ENCODE measurements around the gene GDF2. TPM values are rescaled to one million over a fixed set of nuclear protein-coding genes. Genes with fewer than 3 reads are reported as not detected.

Gene GDF2
- total RNA-seq, 1 donor from 2014 or later, result not detected

GRCh38 chr10:47334466-47335295, 12.4 kb downstream of the GDF2 start:
- no peak for DNase-seq

DNA sequence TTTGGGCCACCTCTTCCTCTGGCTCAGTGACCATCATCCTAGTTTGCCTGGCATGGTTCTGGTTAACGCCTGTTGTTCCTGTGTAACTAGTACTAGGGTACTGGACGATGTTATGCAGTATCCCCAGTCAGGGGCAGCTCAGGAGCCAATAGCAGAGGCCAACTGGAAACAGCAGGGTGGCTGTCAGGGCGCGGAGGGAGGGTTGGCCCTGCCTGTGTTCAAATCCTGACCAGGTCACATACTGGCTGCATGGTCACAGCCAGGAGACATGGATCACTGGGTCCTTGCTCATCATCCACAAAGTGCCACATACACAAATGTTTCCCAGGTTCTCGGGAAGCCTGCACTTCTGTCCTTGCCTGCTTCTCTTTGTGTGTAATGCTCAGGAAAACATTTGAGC, 13.7 kb downstream of the GDF2 start:
- no peak for DNase-seq

GRCh38 chr10:47336387-47337134, 14.3 kb downstream of the GDF2 start:
- DNase-seq, result no peak

GRCh38 chr10:47337310-47337709, 15.1 kb downstream of the GDF2 start:
- no peak for DNase-seq

DNA sequence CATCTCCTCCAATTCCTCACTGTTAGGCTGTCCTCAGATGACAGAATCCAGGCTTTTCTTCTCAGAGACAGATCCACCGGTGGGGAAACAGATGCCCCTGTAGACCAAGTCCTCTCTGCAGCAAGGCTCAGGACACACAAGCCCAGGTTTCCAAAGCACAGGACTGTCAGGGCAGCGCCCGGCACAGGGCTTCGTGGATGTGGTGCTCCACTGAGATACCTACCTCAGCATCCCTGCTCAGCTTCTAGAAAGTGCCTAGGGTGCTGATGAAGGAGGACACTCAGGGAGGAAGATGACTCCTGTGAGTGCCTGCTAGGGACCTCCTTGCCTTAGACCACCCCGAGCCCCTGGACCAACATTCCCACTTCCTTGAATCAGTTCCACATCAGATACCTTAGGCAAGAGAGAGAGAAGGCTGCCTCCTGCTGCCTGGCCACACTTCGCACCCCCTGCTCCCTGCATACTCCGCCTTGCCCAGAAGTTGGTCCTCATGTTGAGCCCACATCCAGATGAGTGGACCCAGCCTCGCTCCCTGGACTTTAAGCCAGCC, 17.0 kb downstream of the GDF2 start:
- no peak for DNase-seq

DNA sequence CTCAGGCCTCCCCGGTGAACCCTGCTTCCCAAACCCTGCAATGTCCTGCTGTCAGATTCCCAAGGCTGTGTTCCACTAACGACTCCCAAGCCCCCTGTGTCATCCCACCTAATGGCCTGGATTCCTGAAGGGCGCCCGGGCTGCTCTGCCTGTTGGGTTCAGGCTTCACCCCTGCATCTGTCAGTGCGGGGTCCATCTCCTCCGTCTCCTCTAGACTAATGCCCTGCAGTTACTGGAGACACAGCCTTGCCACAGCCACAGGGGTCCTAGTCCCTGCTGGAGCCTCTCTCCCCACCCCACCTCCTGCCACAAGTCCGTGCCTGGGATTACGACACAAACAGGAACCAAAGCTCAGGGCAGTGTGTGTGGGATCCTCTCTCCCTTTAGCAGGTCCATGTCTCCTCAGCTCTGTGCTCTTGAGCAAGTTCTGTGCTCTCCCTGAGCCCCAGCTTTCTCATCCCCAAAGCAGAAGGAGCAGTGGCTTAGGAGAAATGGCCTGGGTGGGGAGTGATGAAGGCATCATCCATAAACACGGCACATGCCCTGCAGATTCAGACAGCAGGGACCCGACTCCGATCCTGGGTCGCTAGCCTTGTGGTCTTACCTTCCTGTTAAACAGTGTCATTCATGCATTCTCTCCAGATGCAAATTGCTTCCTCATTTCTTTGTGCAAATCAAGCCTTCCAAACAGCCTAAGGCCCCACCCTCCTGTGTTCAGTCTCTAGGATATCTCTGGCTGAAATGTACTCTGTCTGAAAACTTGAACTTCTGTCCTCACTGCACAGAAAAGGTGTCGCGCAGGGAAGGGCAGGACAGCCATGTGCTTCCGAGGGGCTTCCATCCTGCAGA, 17.7 kb downstream of the GDF2 start:
- DNase-seq, result peak; percentile 8

- peak; percentile 76 for DNase-seq
Measured at GRCh38 chr10:47340608-47341170, 18.4 kb downstream of the GDF2 start.

GRCh38 chr10:47344996-47345870, 23.0 kb downstream of the GDF2 start:
- DNase-seq, result no peak

DNA sequence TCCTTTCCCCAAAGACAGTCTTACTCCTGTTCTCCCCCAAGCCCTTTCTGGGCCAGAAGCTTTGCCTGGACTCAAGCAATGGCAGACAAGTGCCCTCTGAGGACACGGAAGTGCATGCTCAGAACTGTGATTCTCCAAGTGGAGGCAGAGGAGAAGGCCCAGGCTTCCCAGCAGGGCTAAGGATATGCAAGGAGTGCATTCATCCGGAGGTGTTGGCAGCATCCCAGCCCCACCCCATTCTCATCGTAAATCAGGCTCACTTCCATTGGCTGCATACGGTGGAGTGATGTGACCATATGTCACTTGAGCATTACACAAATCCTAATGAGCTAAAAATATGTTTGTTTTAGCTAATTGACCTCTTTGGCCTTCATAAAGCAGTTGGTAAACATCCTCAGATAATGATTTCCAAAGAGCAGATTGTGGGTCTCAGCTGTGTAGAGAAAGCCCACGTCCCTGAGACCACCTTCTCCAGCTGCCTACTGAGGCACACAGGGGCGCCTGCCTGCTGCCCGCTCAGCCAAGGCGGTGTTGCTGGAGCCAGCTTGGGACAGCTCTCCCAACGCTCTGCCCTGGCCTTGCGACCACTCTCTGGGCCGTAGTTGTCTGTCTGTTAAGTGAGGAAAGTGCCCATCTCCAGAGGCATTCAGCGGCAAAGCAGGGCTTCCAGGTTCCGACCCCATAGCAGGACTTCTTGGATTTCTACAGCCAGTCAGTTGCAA, 24.5 kb downstream of the GDF2 start:
- DNase-seq, result peak; percentile 35

DNA sequence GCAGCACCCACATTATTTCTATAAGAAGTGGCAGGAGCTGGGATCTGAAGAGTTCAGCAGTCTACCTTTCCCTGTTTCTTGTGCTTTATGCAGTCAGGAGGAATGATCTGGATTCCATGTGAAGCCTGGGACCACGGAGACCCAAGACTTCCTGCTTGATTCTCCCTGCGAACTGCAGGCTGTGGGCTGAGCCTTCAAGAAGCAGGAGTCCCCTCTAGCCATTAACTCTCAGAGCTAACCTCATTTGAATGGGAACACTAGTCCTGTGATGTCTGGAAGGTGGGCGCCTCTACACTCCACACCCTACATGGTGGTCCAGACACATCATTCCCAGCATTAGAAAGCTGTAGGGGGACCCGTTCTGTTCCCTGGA, 25.0 kb downstream of the GDF2 start:
- no peak for DNase-seq

DNA sequence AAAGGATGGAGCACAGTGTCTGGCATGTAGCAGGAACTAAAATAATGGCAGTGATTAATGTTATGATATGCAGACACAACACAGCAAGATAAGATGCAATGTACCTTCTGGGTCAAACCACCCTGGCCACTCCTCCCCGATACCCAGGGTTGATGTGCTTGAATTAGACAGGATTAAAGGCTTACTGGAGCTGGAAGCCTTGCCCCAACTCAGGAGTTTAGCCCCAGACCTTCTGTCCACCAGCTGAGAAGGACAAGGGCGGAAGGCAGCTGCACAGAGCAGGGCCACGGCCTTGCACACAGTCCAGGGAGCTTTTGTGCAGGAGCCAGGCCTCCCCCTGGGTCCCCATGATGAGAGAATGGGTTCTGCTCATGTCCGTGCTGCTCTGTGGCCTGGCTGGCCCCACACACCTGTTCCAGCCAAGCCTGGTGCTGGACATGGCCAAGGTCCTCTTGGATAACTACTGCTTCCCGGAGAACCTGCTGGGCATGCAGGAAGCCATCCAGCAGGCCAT, 25.9 kb downstream of the GDF2 start, which contains the start of gene RBP3:
Gene RBP3 (plus strand): TSS at position 226 of the 514 bp plus-strand sequence. CDS start 122 bp downstream, at position 348.
- DNase-seq, result no peak

DNA sequence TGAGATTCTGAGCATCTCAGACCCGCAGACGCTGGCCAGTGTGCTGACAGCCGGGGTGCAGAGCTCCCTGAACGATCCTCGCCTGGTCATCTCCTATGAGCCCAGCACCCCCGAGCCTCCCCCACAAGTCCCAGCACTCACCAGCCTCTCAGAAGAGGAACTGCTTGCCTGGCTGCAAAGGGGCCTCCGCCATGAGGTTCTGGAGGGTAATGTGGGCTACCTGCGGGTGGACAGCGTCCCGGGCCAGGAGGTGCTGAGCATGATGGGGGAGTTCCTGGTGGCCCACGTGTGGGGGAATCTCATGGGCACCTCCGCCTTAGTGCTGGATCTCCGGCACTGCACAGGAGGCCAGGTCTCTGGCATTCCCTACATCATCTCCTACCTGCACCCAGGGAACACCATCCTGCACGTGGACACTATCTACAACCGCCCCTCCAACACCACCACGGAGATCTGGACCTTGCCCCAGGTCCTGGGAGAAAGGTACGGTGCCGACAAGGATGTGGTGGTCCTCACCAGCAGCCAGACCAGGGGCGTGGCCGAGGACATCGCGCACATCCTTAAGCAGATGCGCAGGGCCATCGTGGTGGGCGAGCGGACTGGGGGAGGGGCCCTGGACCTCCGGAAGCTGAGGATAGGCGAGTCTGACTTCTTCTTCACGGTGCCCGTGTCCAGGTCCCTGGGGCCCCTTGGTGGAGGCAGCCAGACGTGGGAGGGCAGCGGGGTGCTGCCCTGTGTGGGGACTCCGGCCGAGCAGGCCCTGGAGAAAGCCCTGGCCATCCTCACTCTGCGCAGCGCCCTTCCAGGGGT, 26.6 kb downstream of the GDF2 start:
- no peak for DNase-seq

DNA sequence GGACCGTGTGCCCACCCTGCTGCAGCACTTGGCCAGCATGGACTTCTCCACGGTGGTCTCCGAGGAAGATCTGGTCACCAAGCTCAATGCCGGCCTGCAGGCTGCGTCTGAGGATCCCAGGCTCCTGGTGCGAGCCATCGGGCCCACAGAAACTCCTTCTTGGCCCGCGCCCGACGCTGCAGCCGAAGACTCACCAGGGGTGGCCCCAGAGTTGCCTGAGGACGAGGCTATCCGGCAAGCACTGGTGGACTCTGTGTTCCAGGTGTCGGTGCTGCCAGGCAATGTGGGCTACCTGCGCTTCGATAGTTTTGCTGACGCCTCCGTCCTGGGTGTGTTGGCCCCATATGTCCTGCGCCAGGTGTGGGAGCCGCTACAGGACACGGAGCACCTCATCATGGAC, 27.3 kb downstream of the GDF2 start:
- no peak for DNase-seq

DNA sequence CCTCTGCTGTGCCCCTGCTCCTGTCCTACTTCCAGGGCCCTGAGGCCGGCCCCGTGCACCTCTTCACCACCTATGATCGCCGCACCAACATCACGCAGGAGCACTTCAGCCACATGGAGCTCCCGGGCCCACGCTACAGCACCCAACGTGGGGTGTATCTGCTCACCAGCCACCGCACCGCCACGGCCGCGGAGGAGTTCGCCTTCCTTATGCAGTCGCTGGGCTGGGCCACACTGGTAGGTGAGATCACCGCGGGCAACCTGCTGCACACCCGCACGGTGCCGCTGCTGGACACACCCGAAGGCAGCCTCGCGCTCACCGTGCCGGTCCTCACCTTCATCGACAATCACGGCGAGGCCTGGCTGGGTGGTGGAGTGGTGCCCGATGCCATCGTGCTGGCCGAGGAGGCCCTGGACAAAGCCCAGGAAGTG, 27.7 kb downstream of the GDF2 start:
- DNase-seq, result no peak

DNA sequence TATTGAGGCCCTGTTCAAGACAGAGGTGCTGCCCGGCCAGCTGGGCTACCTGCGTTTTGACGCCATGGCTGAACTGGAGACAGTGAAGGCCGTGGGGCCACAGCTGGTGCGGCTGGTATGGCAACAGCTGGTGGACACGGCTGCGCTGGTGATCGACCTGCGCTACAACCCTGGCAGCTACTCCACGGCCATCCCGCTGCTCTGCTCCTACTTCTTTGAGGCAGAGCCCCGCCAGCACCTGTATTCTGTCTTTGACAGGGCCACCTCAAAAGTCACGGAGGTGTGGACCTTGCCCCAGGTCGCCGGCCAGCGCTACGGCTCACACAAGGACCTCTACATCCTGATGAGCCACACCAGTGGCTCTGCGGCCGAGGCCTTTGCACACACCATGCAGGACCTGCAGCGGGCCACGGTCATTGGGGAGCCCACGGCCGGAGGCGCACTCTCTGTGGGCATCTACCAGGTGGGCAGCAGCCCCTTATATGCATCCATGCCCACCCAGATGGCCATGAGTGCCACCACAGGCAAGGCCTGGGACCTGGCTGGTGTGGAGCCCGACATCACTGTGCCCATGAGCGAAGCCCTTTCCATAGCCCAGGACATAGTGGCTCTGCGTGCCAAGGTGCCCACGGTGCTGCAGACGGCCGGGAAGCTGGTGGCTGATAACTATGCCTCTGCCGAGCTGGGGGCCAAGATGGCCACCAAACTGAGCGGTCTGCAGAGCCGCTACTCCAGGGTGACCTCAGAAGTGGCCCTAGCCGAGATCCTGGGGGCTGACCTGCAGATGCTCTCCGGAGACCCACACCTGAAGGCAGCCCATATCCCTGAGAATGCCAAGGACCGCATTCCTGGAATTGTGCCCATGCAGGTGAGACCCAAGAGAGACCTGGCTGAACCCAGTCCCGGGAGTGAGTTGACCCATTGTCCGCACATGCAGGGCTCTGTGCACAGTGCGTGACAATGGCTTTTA, 28.7 kb downstream of the GDF2 start:
- no peak for DNase-seq

DNA sequence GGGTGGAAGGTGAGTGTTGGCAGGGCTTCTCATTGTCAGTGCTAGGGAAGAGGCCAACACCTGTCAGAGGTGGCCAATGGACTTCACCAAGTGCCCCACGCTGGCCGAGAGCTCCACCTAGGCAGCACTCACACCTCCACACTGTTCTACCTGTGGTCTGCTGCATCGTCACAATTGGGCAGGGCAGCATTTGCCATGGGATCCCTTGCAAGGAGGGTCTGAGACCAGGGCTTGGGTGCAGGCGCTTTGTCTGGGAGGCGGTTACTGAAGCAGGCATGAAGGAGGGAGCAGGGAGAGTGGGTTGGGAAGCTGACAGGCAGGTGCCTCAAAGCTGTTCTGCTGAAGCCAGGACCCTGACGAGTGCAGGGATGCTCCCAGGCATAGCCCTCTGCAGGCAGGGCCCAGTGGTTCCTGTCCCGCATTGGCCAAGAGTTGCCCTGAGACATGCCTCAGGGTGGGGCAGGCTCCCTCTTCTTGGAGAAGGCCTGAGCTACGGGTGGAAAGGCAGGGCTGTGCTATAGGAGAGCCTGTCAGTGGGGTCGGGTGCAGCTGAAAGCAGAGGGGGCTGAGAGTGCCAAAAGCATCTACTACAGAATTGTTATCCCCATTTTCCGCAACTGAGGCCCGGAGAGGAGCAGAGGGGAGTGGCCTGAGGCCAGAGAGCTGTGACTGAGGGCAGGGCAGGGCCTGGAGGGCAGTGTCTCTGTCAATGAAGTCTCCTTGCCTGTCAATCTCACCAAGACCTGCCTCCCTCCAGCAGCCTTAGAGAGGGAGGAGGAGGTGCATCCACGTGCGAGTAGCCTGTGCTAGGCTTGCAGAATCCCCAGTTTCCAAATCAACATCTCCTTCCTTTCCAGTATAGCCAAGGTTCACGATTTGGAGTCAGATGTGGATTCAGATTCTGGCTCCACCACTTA, 29.9 kb downstream of the GDF2 start:
- no peak for DNase-seq

DNA sequence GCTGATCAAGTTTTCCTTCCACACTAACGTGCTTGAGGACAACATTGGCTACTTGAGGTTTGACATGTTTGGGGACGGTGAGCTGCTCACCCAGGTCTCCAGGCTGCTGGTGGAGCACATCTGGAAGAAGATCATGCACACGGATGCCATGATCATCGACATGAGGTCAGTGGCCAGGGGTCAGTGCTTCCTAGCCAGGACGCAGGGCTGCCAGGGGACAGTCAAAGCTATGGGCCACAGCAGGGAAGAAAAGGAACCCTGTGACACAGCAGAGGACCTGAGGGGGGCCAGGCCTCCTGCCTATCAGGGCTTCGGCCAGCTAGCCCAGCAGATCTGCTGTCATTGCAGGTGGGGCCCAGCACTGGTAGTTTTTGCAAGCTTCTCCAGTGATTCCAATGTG, 31.1 kb downstream of the GDF2 start:
- no peak for DNase-seq

All from tongue (tissue), 2 donors.